Vagina (tissue), 2 donors: ENCODE measurements around the gene ZBTB47. TPM values are rescaled to one million over a fixed set of nuclear protein-coding genes. Genes with fewer than 3 reads are reported as not detected.

ENCODE experiments used
- DNase-seq, 2 donors: peaks; one replicate each; pipeline ENCODE4 v3.0.0-alpha.2; 2017; ENCODE audit errors: extremely low spot score in 2 of 2
- H3K27ac ChIP-seq: fragments of 200-600 bp; sonication (generic); one replicate; pipeline ENCODE4 v1.5.1; 2019
- H3K27me3 ChIP-seq: fragments of 200-600 bp; sonication (generic); one replicate; pipeline ENCODE4 v1.5.1; 2019
- H3K36me3 ChIP-seq, 2 donors: fragments of 200-600 bp; sonication (generic); one replicate each; pipeline ENCODE4 v1.5.1; 2017 to 2019
- H3K4me1 ChIP-seq: fragments of 200-600 bp; sonication (generic); one replicate; pipeline ENCODE4 v1.5.1; 2019
- H3K4me3 ChIP-seq, 2 donors: fragments of 200-600 bp; sonication (generic); 1 replicate in 1 of 2; 2 replicates in 1 of 2; pipeline ENCODE4 v1.5.1; 2016 to 2019
- H3K9me3 ChIP-seq: fragments of 200-600 bp; sonication (generic); one replicate; pipeline ENCODE4 v1.5.1; 2019
- CTCF ChIP-seq, 3 experiments: fragments of 450-650 bp in 2 of 3; fragments of 200-600 bp in 1 of 3; sonication (generic) in 1 of 3; IDR thresholded peaks; one replicate each; pipeline ENCODE4 v1.5.1; 2017 to 2019; ENCODE audit warnings: antibody characterized with exemption in 3 of 3, mild to moderate bottlenecking in 2 of 3, moderate library complexity in 2 of 3
- POLR2A ChIP-seq, 2 donors: fragments of 450-650 bp; IDR thresholded peaks; one replicate each; pipeline ENCODE4 v1.6.1; 2017; ENCODE audit warnings: antibody characterized with exemption in 2 of 2, mild to moderate bottlenecking in 2 of 2, moderate library complexity in 2 of 2
- POLR2AphosphoS5 ChIP-seq, 2 donors: sonication (generic); formaldehyde crosslinking; IDR thresholded peaks; one replicate each; pipeline ENCODE4 v1.9.0; 2017; ENCODE audit warnings: antibody characterized with exemption in 2 of 2, mild to moderate bottlenecking in 2 of 2, low read depth in 1 of 2; ENCODE audit not compliant: insufficient read depth in 1 of 2
- intact Hi-C: fragments of 100-400 bp; cut with DNase I; formaldehyde crosslinking; loops from one replicate; pipeline ENCODE4 v1.15.1; 2023
- total RNA-seq: library from RNA; depleted of rRNA; stranded (reverse); fragments of >200 nt; gene quantifications from one replicate; pipeline ENCODE4 v1.2.3, GENCODE V29; 2016

ZBTB47 gene
- 47.9 TPM for total RNA-seq

- TF ChIP-seq POLR2AphosphoS5 (IDR thresholded peaks at IDR 0.05; ENCODE audit: insufficient read depth in 1 of 2, low read depth in 1 of 2) (peak in 1 of 2 donors; percentile 29), CTCF (IDR thresholded peaks at IDR 0.05) (no peak)
- H3K36me3 ChIP-seq = peaks cover 0 to 6% of the 10 kb centered on the region in 2 donors
- H3K4me1 ChIP-seq = peaks cover 69% of the 10 kb centered on the region
- intact Hi-C loops = loop anchor here (2.0 kb wide), 1 partner anchor 63 kb away; the partner anchor contains the start of gene SS18L2
- H3K27ac ChIP-seq = peak within 1 kb of the TSS; percentile 96
- peak in 1 of 2 donors; percentile 89 for DNase-seq
- H3K4me3 ChIP-seq = peak within 1 kb of the TSS; percentile 71 to 98
- no peaks in the 10 kb centered on the region for H3K9me3 ChIP-seq
- no peaks in the 10 kb centered on the region for H3K27me3 ChIP-seq
These were observed at the start of gene ZBTB47 for GRCh38 chr3:42653560-42654330. Gene ZBTB47 (plus strand): TSS chr3:42653697. CDS start chr3:42658356, 4,659 bp downstream.

- Histone ChIP-seq H3K9me3 (no peaks in the 10 kb centered on the region), H3K4me3 (no peak overlapping the region), H3K27ac (no peak overlapping the region), H3K36me3 (no peaks in the 10 kb centered on the region), H3K27me3 (no peaks in the 10 kb centered on the region), H3K4me1 (peaks cover 68% of the 10 kb centered on the region)
- TF ChIP-seq POLR2A (IDR thresholded peaks at IDR 0.05) = no peak
- no peak for TF ChIP-seq CTCF (IDR thresholded peaks at IDR 0.05)
- TF ChIP-seq POLR2AphosphoS5 (IDR thresholded peaks at IDR 0.05; ENCODE audit: insufficient read depth in 1 of 2, low read depth in 1 of 2) = no peak
- DNase-seq = no peak
- intact Hi-C loops = no loop called here
These were observed 47.8 kb upstream of the ZBTB47 start for GRCh38 chr3:42605546-42606173.

GRCh38 chr3:42608581-42608980 lies 44.9 kb upstream of the ZBTB47 start:
- Histone ChIP-seq H3K36me3 (no peaks in the 10 kb centered on the region), H3K4me1 (peaks cover 74% of the 10 kb centered on the region), H3K27me3 (no peaks in the 10 kb centered on the region), H3K4me3 (no peak overlapping the region), H3K27ac (no peak overlapping the region), H3K9me3 (no peaks in the 10 kb centered on the region)
- intact Hi-C loops = no loop called here
- TF ChIP-seq CTCF (IDR thresholded peaks at IDR 0.05) (no peak), POLR2AphosphoS5 (IDR thresholded peaks at IDR 0.05; ENCODE audit: insufficient read depth in 1 of 2, low read depth in 1 of 2) (no peak)
- DNase-seq = no peak

GRCh38 chr3:42610976-42611375 lies 42.5 kb upstream of the ZBTB47 start:
- Histone ChIP-seq H3K4me3 (no peak overlapping the region), H3K9me3 (no peaks in the 10 kb centered on the region), H3K27me3 (no peaks in the 10 kb centered on the region), H3K27ac (peak overlapping the region; percentile 52), H3K4me1 (peaks cover 67% of the 10 kb centered on the region), H3K36me3 (no peaks in the 10 kb centered on the region)
- intact Hi-C loops = no loop called here
- TF ChIP-seq CTCF (IDR thresholded peaks at IDR 0.05) (no peak), POLR2A (IDR thresholded peaks at IDR 0.05) (no peak), POLR2AphosphoS5 (IDR thresholded peaks at IDR 0.05; ENCODE audit: insufficient read depth in 1 of 2, low read depth in 1 of 2) (no peak)
- no peak for DNase-seq

GRCh38 chr3:42612217-42612616 lies 41.3 kb upstream of the ZBTB47 start:
- DNase-seq = no peak
- H3K4me3 ChIP-seq = no peak overlapping the region
- H3K27me3 ChIP-seq = no peaks in the 10 kb centered on the region
- intact Hi-C loops = no loop called here
- H3K4me1 ChIP-seq = peaks cover 63% of the 10 kb centered on the region
- H3K9me3 ChIP-seq = no peaks in the 10 kb centered on the region
- no peaks in the 10 kb centered on the region for H3K36me3 ChIP-seq
- TF ChIP-seq POLR2A (IDR thresholded peaks at IDR 0.05) (no peak), POLR2AphosphoS5 (IDR thresholded peaks at IDR 0.05; ENCODE audit: insufficient read depth in 1 of 2, low read depth in 1 of 2) (peak in 1 of 2 donors; percentile 68)
- peak overlapping the region; percentile 52 for H3K27ac ChIP-seq
